ENCODE data around the gene SMIM24. TPM values are rescaled to one million over a fixed set of nuclear protein-coding genes. Genes with fewer than 3 reads are reported as not detected.
"Not testable (repeated sequence)": the region's sequence is repeated elsewhere in the genome, so short reads cannot be mapped to it uniquely, and the experiment has no call there.

Gene SMIM24
- total RNA-seq, 1 donor from 2014 or later: 0.84 TPM

DNA sequence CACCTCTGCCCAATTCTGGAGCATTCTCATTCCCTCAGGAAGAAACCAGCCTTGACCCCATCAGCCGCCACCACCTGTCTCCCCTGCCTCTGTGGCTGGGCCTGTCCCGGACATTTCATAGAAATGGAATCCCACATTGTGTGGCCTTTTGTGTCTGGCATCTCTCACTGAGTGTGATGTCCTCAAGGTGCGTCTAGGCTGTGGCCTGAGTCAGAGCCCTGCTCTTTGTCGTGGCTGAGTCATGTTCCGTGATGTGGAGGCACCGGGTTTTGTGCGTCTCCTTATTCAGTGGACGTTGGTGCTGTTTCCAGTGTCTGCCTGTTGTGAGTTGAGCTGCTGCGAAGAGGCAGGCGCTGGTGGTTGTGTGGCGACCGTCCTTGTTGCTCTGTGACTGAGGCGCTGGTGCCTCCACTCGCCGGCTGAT, 29.3 kb upstream of the SMIM24 start:
- Mint-ChIP-seq H3K36me3 (ENCODE audit: low read depth) (peaks cover 35% of the 10 kb centered on the region), H3K9me3 (no peaks in the 10 kb centered on the region), H3K27ac (peak overlapping the region; percentile 75), H3K4me1 (ENCODE audit: low read depth) (peaks cover 33% of the 10 kb centered on the region), H3K27me3 (ENCODE audit: low read depth) (no peaks in the 10 kb centered on the region), H3K4me3 (ENCODE audit: low read depth) (peak overlapping the region; percentile 58)
- intact Hi-C loops (cut with micrococcal nuclease): no loop called here
- no peak for DNase-seq (ENCODE audit: low spot score)

GRCh38 chr19:3508771-3509535, 28.6 kb upstream of the SMIM24 start:
- intact Hi-C loops (cut with micrococcal nuclease): no loop called here
- H3K4me3 Mint-ChIP-seq (ENCODE audit: low read depth): peak overlapping the region; percentile 58
- no peak for DNase-seq (ENCODE audit: low spot score)

DNA sequence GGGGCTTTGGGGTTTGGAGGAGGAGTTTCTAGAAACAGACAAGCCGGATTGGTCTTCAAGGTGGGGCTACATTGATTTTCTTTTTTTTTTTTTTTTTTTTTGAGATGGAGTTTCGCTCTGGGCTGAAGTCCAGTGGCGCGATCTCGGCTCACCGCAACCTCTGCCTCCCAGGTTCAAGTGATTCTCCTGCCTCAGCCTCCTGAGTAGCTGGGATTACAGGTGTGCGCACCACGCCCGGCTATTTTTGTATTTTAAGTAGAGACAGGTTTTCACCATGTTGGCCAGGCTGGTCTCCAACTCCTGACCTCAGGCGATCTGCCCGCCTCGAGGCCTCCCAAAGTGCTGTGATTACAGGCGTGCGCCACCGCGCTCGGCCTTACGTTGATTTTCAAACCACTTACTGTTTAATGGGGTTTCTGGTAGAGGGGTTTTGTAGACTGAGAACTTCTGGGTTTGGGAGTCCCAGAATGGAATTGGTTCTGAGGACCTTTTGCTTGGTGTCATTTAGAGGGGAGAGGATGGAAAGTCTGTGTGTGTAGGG, 27.9 kb upstream of the SMIM24 start:
- Mint-ChIP-seq H3K4me3 (ENCODE audit: low read depth) (peak overlapping the region; percentile 49), H3K36me3 (ENCODE audit: low read depth) (peaks cover 35% of the 10 kb centered on the region), H3K4me1 (ENCODE audit: low read depth) (peaks cover 33% of the 10 kb centered on the region)
- DNase-seq (ENCODE audit: low spot score); intact Hi-C loops (cut with micrococcal nuclease); H3K27me3 Mint-ChIP-seq (ENCODE audit: low read depth); H3K27ac Mint-ChIP-seq; H3K9me3 Mint-ChIP-seq: not testable (repeated sequence)

More at GRCh38 chr19:3508771-3509535, 28.6 kb upstream of the SMIM24 start:
- H3K9me3 Mint-ChIP-seq: no peaks in the 10 kb centered on the region
- H3K27ac Mint-ChIP-seq: peak overlapping the region; percentile 75
- peaks cover 33% of the 10 kb centered on the region for H3K4me1 Mint-ChIP-seq (ENCODE audit: low read depth)
- H3K36me3 Mint-ChIP-seq (ENCODE audit: low read depth): peaks cover 35% of the 10 kb centered on the region
- no peaks in the 10 kb centered on the region for H3K27me3 Mint-ChIP-seq (ENCODE audit: low read depth)

- DNase-seq (ENCODE audit: low spot score): peak; percentile 25
- H3K27ac Mint-ChIP-seq: peak overlapping the region; percentile 86
- peaks cover 35% of the 10 kb centered on the region for H3K36me3 Mint-ChIP-seq (ENCODE audit: low read depth)
- H3K4me1 Mint-ChIP-seq (ENCODE audit: low read depth): peaks cover 33% of the 10 kb centered on the region
- H3K9me3 Mint-ChIP-seq: no peaks in the 10 kb centered on the region
- no peaks in the 10 kb centered on the region for H3K27me3 Mint-ChIP-seq (ENCODE audit: low read depth)
- peak overlapping the region; percentile 93 for H3K4me3 Mint-ChIP-seq (ENCODE audit: low read depth)
- intact Hi-C loops (cut with micrococcal nuclease): loop anchor here (2.0 kb wide), 1 partner anchor 49 kb away; the partner anchor contains the start of gene MFSD12
Measured at GRCh38 chr19:3507371-3508120, 27.2 kb upstream of the SMIM24 start.

GRCh38 chr19:3506384-3507340, 26.3 kb upstream of the SMIM24 start:
- H3K27me3 Mint-ChIP-seq (ENCODE audit: low read depth): no peaks in the 10 kb centered on the region
- intact Hi-C loops (cut with micrococcal nuclease): loop anchor here (2.0 kb wide), 1 partner anchor 50 kb away; the partner anchor contains the start of gene MFSD12
- H3K4me3 Mint-ChIP-seq (ENCODE audit: low read depth): peak overlapping the region; percentile 93
- peak overlapping the region; percentile 86 for H3K27ac Mint-ChIP-seq
- H3K9me3 Mint-ChIP-seq: no peaks in the 10 kb centered on the region
- peaks cover 33% of the 10 kb centered on the region for H3K4me1 Mint-ChIP-seq (ENCODE audit: low read depth)
- peaks cover 30% of the 10 kb centered on the region for H3K36me3 Mint-ChIP-seq (ENCODE audit: low read depth)
- peak; percentile 27 for DNase-seq (ENCODE audit: low spot score)

DNA sequence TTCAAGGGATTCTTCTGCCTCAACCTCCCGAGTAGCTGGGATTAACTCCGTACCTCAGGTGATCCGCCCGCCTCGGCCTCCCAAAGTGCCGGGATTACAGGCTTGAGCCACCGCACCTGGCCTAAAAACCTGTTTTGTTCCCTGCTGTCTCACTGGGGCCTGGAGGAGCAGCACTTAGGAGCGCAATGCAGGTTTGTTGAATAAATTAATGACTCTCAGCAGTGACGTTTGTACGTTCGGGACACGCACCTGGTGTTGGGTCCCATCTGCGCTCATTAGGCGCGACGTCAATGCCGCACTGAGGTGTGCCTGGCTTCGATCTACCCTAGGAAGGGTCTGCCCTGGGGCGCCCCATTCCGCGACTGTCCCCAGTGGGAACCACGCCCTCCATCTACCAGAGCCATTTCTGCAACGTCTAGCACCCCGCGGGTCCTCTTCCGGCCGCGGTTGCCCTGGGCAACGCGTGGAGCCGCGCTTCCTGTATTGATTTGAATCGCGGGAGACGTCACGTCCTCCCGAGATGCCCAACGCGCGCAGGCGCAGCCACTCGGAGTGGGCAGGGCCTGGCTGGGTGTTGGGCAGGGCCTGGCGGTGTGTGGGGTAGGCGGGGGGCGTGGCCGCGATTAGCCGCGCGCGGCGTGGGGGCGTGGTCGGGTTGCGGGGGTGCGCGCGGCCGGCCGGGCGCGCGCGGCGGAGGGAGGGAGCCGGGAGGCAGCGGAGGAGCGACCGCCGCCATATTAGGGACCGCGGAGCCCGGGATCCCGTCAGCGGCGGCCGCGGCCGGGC, 25.5 kb upstream of the SMIM24 start, which contains the start of gene FZR1:
FZR1 (plus strand) TSS at position 714 of the 786 bp plus-strand sequence. CDS start 16,679 bp downstream, outside the sequence.
- no peaks in the 10 kb centered on the region for H3K27me3 Mint-ChIP-seq (ENCODE audit: low read depth)

GRCh38 chr19:3504735-3505134, 24.4 kb upstream of the SMIM24 start:
- peak overlapping the region; percentile 23 for H3K27ac Mint-ChIP-seq
- no peak for DNase-seq (ENCODE audit: low spot score)
- intact Hi-C loops (cut with micrococcal nuclease): no loop called here
- H3K4me3 Mint-ChIP-seq (ENCODE audit: low read depth): peak overlapping the region; percentile 4
- H3K9me3 Mint-ChIP-seq: no peaks in the 10 kb centered on the region
- H3K27me3 Mint-ChIP-seq (ENCODE audit: low read depth): no peaks in the 10 kb centered on the region
- peaks cover 26% of the 10 kb centered on the region for H3K36me3 Mint-ChIP-seq (ENCODE audit: low read depth)
- H3K4me1 Mint-ChIP-seq (ENCODE audit: low read depth): peaks cover 37% of the 10 kb centered on the region

More for the DNA sequence above, 25.5 kb upstream of the SMIM24 start, which contains the start of gene FZR1:
- peak within 1 kb of the TSS; percentile 96 for H3K27ac Mint-ChIP-seq
- no peaks in the 10 kb centered on the region for H3K9me3 Mint-ChIP-seq
- intact Hi-C loops (cut with micrococcal nuclease): loop anchor here (2.0 kb wide), 1 partner anchor 51 kb away; the partner anchor contains the start of gene MFSD12
- H3K36me3 Mint-ChIP-seq (ENCODE audit: low read depth): peaks cover 30% of the 10 kb centered on the region
- peak; percentile 99 for DNase-seq (ENCODE audit: low spot score)
- H3K4me1 Mint-ChIP-seq (ENCODE audit: low read depth): peaks cover 37% of the 10 kb centered on the region
- H3K4me3 Mint-ChIP-seq (ENCODE audit: low read depth): peak within 1 kb of the TSS; percentile 93

DNA sequence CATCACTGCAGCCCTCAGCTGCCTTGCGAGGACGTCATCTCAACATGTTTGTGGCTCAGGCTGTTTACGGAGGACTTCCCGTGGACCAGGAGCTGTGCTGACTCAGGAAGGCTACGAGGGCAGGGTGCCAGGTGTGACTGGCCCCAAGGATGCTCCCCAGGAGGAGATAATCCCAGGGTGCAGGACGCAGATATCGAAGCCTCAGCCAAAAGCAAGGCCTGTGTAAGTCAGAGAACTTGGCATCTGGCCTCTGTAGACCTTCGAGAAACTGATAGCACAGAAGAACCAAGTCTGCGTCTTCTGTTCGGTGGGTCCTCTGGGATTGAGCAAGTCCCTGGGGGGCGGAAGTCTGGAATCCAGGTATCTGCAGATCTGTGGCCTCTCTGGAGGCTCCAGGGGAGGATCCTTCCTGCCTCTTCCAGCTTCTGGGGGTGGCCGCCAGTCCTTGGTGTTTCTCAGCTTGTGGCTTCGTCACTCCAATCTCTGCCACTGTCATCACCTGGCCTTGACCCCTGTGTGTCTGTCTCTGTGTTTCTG, 22.8 kb upstream of the SMIM24 start:
- Mint-ChIP-seq H3K9me3 (no peaks in the 10 kb centered on the region), H3K4me3 (ENCODE audit: low read depth) (no peak overlapping the region), H3K27me3 (ENCODE audit: low read depth) (no peaks in the 10 kb centered on the region), H3K27ac (no peak overlapping the region), H3K36me3 (ENCODE audit: low read depth) (peaks cover 19% of the 10 kb centered on the region), H3K4me1 (ENCODE audit: low read depth) (peaks cover 29% of the 10 kb centered on the region)
- intact Hi-C loops (cut with micrococcal nuclease): no loop called here
- DNase-seq (ENCODE audit: low spot score): no peak

GRCh38 chr19:3501780-3502179, 21.5 kb upstream of the SMIM24 start:
- Mint-ChIP-seq H3K4me3 (ENCODE audit: low read depth) (no peak overlapping the region), H3K36me3 (ENCODE audit: low read depth) (peaks cover 24% of the 10 kb centered on the region), H3K4me1 (ENCODE audit: low read depth) (peaks cover 21% of the 10 kb centered on the region), H3K27me3 (ENCODE audit: low read depth) (no peaks in the 10 kb centered on the region), H3K9me3 (no peaks in the 10 kb centered on the region), H3K27ac (no peak overlapping the region)
- intact Hi-C loops (cut with micrococcal nuclease): loop anchor here (2.0 kb wide), 1 partner anchor 71 kb away; the partner anchor contains the start of gene HMG20B
- DNase-seq (ENCODE audit: low spot score): no peak

DNA sequence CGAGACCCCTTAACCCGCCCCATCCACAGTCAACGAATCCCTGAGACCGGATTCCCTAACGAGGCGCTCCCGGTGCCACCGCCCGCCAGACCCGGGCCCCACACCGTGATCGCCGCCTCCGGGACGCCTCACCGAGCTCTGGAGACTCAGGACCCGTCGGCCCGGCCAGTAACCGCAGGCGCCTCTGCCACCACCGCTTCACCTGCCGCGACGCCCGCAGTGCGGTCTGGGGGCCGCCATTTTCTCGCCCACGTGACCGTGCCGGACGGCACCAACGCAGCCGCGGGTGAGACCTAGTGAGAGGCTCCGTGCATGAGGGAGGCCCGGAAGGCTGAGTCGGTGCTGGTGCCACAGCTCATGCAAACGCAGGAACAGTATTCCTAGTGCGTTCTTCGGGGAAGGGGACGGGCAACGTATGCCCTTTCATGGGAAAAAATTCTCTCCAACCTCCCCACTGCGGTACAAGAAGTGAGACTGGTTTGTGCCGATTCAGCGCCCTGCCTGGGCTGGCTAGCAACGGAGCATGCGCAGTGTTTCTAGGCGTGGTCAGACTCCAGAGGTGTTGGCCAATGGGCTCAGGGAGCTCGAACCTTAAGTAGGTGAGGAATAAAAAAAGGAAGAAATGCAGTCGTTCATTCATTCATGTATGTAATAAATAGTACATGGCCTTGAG, 20.2 kb upstream of the SMIM24 start, which contains the start of gene DOHH:
DOHH (minus strand) TSS at position 246 of the 673 bp plus-strand sequence. CDS start 3,860 bp downstream, outside the sequence.
- peak; percentile 93 for DNase-seq (ENCODE audit: low spot score)
- intact Hi-C loops (cut with micrococcal nuclease): loop anchor here (2.0 kb wide), 1 partner anchor 72 kb away; the partner anchor contains the start of gene HMG20B
- peaks cover 17% of the 10 kb centered on the region for H3K4me1 Mint-ChIP-seq (ENCODE audit: low read depth)
- no peaks in the 10 kb centered on the region for H3K9me3 Mint-ChIP-seq
- peaks cover 28% of the 10 kb centered on the region for H3K36me3 Mint-ChIP-seq (ENCODE audit: low read depth)
- peak within 1 kb of the TSS; percentile 96 for H3K4me3 Mint-ChIP-seq (ENCODE audit: low read depth)
- H3K27ac Mint-ChIP-seq: peak within 1 kb of the TSS; percentile 99
- no peaks in the 10 kb centered on the region for H3K27me3 Mint-ChIP-seq (ENCODE audit: low read depth)
